Panc1 (cell line): ENCODE measurements around the gene FOXK1. TPM values are rescaled to one million over a fixed set of nuclear protein-coding genes. Genes with fewer than 3 reads are reported as not detected.

ENCODE experiments used
- ATAC-seq: fragments of 200-7000 bp; cut with Tn5 transposase; 2 replicates; pipeline ENCODE4 v1.9.1; 2020; ENCODE audit warnings: mild to moderate bottlenecking, moderate library complexity
- BruUV-seq: library from RNA; stranded (reverse); fragments of 400-500 nt; replicated peaks from 2 replicates; lab custom pipeline; 2021; lab: Mats Ljungman, UMichigan
- CTCF ChIA-PET: fragments of 300-600 bp; sonication (Branson Sonifier 250); formaldehyde crosslinking; loops from one replicate; lab custom pipeline; 2022; ENCODE audit warnings: antibody characterized with exemption; lab: Charles Lee
- POLR2A ChIA-PET: fragments of 300-600 bp; sonication (Branson Sonifier 250); formaldehyde crosslinking; loops from one replicate; lab custom pipeline; 2022; ENCODE audit warnings: antibody characterized with exemption; lab: Charles Lee
- DNase-seq: peaks from one replicate; pipeline ENCODE4 v3.0.0-alpha.2; 2010; ENCODE audit warnings: low read depth, low spot score
- H3K27ac ChIP-seq: 2 replicates; pipeline ENCODE4 v1.5.1; 2011; ENCODE audit warnings: mild to moderate bottlenecking, low read length, inconsistent platforms
- H3K27me3 ChIP-seq: fragments of 200-500 bp; sonication (Bioruptor generic); 2 replicates; pipeline ENCODE4 v1.6.0; 2014; ENCODE audit warnings: low read length, inconsistent platforms; ENCODE audit not compliant: control insufficient read depth, insufficient read depth
- H3K36me3 ChIP-seq: fragments of 200-500 bp; sonication (Bioruptor generic); 2 replicates; pipeline ENCODE4 v1.5.1; 2014; ENCODE audit warnings: inconsistent platforms, mild to moderate bottlenecking, low read length, moderate library complexity; ENCODE audit not compliant: control insufficient read depth, insufficient read depth
- H3K4me1 ChIP-seq: 2 replicates; pipeline ENCODE4 v1.5.1; 2011; ENCODE audit warnings: inconsistent platforms, mild to moderate bottlenecking, low read length, moderate library complexity; ENCODE audit not compliant: control insufficient read depth, insufficient read depth
- H3K4me3 ChIP-seq, 2 experiments: 2 replicates each; pipeline ENCODE4 v1.5.1; 2011 to 2012; ENCODE audit warnings: low read depth in 2 of 2, low read length in 2 of 2, mild to moderate bottlenecking in 2 of 2, inconsistent platforms in 1 of 2, moderate library complexity in 1 of 2
- H3K9me3 ChIP-seq: fragments of 200-500 bp; sonication (Bioruptor generic); 2 replicates; pipeline ENCODE4 v1.5.1; 2014; ENCODE audit warnings: low read depth, mild to moderate bottlenecking, inconsistent platforms, low read length, moderate library complexity; ENCODE audit not compliant: control insufficient read depth, insufficient read depth
- POLR2AphosphoS5 ChIP-seq: IDR thresholded peaks from 2 replicates; pipeline ENCODE4 v1.6.1; 2012; ENCODE audit warnings: mild to moderate bottlenecking, low read depth, low read length, moderate library complexity
- SIN3A ChIP-seq: IDR thresholded peaks from 2 replicates; pipeline ENCODE4 v1.6.1; 2012; ENCODE audit warnings: low read depth, mild to moderate bottlenecking, low read length, moderate library complexity, borderline replicate concordance; ENCODE audit not compliant: insufficient read depth
- TCF7L2 ChIP-seq: IDR thresholded peaks from 2 replicates; pipeline ENCODE4 v1.6.1; 2011; ENCODE audit warnings: mild to moderate bottlenecking, low read depth, low read length, inconsistent platforms
- in situ Hi-C: cut with HindIII; loops from 2 replicates; pipeline ENCODE4 v1.10.0; 2016; ENCODE audit warnings: low sequenced_read_pairs, low pct_unique_long_range_greater_than_20kb
- intact Hi-C: fragments of 100-400 bp; cut with micrococcal nuclease; formaldehyde crosslinking; loops from one replicate; pipeline ENCODE4 v1.10.0; 2022; ENCODE audit not compliant: unreplicated experiment
- total RNA-seq: library from RNA; stranded (reverse); gene quantifications from one replicate; pipeline ENCODE4 v1.2.1, GENCODE V29; 2021; ENCODE audit not compliant: unreplicated experiment
- TF ChIP-seq, protein P1 (sequence below), 2 experiments: IDR thresholded peaks; 2 replicates each; pipeline ENCODE4 v1.6.1; 2011 to 2012; ENCODE audit warnings: low read depth in 2 of 2, control low read depth in 1 of 2, low read length in 1 of 2, mild to moderate bottlenecking in 1 of 2, moderate library complexity in 1 of 2; ENCODE audit not compliant: insufficient read depth in 1 of 2
- TF ChIP-seq, protein P2 (sequence below): fragments of 450-650 bp; IDR thresholded peaks from 2 replicates; pipeline ENCODE4 v1.5.1; 2017; ENCODE audit warnings: mild to moderate bottlenecking

FOXK1 gene
- total RNA-seq, 1 experiment from 2014 or later, result 72.7 TPM

DNA sequence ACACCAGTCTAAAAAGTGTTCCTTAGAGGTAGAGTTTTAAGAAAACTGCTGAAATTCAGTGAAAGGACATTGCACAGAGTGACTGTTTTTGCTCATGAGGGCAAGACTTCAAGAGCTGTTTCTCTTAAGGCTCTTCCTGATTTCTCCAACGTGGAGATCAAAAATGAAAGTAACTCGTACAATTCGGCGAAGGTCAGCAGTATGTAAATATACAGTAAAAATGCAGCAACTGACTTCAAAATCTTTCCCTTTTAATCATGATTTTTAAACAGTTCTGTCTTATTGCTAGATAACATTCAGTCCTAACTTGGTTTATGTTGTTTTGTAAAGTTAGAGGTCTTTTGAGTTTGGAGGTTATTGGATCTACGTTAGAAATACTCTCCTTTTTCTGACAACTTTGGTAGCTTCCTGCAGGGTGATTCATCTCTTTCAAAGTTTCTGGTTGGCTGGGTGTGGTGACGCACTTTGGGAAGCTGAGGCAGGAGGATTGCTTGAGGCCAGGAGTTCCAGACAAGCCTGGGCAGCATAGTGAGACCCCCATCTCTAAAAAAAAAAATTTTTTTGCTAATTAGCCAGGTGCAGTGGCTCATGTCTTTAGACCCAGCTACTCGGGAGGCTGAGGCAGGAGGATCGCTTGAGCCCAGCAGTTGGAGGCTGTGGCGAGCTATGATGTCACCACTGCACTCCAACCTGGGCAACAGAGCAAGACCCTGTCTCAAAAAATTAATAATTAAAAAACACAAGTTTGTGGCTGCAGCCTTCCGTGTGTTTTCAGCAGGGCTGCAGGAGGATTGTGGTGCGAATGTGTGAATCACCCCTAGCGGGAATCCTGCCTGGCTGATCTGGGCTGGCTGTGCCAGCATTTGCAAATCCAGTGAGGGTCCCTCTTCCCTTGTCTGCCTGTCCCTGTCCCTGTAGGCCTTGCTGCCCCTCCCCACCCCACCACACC, 64.2 kb downstream of the FOXK1 start:
- in situ Hi-C loops (no loop called here), intact Hi-C loops (no loop called here)
- BruUV-seq, result TSS peak; percentile 67
- POLR2A ChIA-PET, result no interaction called here
- no peak for ATAC-seq
- no peak for TF ChIP-seq SIN3A
- no peak for TF ChIP-seq POLR2AphosphoS5
- TF ChIP-seq, protein P1, sequence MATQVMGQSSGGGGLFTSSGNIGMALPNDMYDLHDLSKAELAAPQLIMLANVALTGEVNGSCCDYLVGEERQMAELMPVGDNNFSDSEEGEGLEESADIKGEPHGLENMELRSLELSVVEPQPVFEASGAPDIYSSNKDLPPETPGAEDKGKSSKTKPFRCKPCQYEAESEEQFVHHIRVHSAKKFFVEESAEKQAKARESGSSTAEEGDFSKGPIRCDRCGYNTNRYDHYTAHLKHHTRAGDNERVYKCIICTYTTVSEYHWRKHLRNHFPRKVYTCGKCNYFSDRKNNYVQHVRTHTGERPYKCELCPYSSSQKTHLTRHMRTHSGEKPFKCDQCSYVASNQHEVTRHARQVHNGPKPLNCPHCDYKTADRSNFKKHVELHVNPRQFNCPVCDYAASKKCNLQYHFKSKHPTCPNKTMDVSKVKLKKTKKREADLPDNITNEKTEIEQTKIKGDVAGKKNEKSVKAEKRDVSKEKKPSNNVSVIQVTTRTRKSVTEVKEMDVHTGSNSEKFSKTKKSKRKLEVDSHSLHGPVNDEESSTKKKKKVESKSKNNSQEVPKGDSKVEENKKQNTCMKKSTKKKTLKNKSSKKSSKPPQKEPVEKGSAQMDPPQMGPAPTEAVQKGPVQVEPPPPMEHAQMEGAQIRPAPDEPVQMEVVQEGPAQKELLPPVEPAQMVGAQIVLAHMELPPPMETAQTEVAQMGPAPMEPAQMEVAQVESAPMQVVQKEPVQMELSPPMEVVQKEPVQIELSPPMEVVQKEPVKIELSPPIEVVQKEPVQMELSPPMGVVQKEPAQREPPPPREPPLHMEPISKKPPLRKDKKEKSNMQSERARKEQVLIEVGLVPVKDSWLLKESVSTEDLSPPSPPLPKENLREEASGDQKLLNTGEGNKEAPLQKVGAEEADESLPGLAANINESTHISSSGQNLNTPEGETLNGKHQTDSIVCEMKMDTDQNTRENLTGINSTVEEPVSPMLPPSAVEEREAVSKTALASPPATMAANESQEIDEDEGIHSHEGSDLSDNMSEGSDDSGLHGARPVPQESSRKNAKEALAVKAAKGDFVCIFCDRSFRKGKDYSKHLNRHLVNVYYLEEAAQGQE (IDR thresholded peaks at IDR 0.05; ENCODE audit: insufficient read depth in 1 of 2, low read depth in 2 of 2, low read length in 1 of 2), result no peak
- TF ChIP-seq, protein P2, sequence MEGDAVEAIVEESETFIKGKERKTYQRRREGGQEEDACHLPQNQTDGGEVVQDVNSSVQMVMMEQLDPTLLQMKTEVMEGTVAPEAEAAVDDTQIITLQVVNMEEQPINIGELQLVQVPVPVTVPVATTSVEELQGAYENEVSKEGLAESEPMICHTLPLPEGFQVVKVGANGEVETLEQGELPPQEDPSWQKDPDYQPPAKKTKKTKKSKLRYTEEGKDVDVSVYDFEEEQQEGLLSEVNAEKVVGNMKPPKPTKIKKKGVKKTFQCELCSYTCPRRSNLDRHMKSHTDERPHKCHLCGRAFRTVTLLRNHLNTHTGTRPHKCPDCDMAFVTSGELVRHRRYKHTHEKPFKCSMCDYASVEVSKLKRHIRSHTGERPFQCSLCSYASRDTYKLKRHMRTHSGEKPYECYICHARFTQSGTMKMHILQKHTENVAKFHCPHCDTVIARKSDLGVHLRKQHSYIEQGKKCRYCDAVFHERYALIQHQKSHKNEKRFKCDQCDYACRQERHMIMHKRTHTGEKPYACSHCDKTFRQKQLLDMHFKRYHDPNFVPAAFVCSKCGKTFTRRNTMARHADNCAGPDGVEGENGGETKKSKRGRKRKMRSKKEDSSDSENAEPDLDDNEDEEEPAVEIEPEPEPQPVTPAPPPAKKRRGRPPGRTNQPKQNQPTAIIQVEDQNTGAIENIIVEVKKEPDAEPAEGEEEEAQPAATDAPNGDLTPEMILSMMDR, result no peak
- TF ChIP-seq TCF7L2, result no peak
- Histone ChIP-seq H3K36me3 (no peaks in the 10 kb centered on the region), H3K4me3 (peak overlapping the region; percentile 17 to 36; a peak in 3 of 4 replicates), H3K9me3 (no peaks in the 10 kb centered on the region), H3K27me3 (no peaks in the 10 kb centered on the region), H3K27ac (peak overlapping the region; percentile 88), H3K4me1 (peaks cover 28% of the 10 kb centered on the region)
- CTCF ChIA-PET, result no interaction called here
- DNase-seq, result no peak

DNA sequence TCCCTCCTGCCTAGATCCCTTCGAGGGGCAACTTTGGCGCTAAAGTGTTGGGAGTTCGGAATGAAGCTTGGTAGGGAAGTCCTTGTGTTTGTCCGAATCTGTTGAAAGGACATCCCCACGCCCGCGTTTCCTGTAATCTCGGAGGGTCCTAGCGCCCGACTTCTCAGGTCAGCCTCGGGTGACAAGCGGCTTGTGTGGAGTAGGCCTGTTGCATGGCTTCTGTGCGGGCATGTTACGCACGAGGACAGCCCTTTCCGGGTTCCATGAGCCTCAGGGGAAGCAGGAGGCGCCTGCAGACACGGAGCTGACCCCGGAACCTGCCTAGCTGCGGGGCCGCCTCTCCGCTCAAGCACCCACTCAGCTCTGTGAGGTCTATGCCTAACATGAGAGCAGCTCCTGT, 64.9 kb downstream of the FOXK1 start:
- Histone ChIP-seq H3K36me3 (no peaks in the 10 kb centered on the region), H3K27me3 (no peaks in the 10 kb centered on the region), H3K4me1 (peaks cover 28% of the 10 kb centered on the region), H3K4me3 (no peak overlapping the region), H3K9me3 (no peaks in the 10 kb centered on the region), H3K27ac (peak overlapping the region; percentile 88; the same call in 1 of the 2 replicates)
- TF ChIP-seq, protein P2, result no peak
- TF ChIP-seq, protein P1 (IDR thresholded peaks at IDR 0.05; ENCODE audit: insufficient read depth in 1 of 2, low read depth in 2 of 2, low read length in 1 of 2), result no peak
- TF ChIP-seq TCF7L2 (no peak), SIN3A (no peak), POLR2AphosphoS5 (no peak)
- CTCF ChIA-PET, result no interaction called here
- DNase-seq (no peak), ATAC-seq (no peak)
- intact Hi-C loops, result no loop called here
- in situ Hi-C loops, result no loop called here
- BruUV-seq, result no TSS peak
- POLR2A ChIA-PET, result no interaction called here
